BLaER1 (cell line): ENCODE measurements around the gene HSCB.
A peak's percentile ranks its signal among the peaks of the same experiment; 100 is the strongest.

Experiments used
- H3K27ac ChIP-seq: shearing (Covaris generic); formaldehyde crosslinking; 2 replicates; pipeline ENCODE4 v1.8.1; 2022
- H3K27me3 ChIP-seq: shearing (Covaris generic); formaldehyde crosslinking; 2 replicates; pipeline ENCODE4 v1.8.1; 2022
- H3K36me3 ChIP-seq: shearing (Covaris generic); formaldehyde crosslinking; 2 replicates; pipeline ENCODE4 v1.8.1; 2022
- H3K4me1 ChIP-seq: shearing (Covaris generic); formaldehyde crosslinking; 2 replicates; pipeline ENCODE4 v1.8.1; 2022
- H3K4me2 ChIP-seq: shearing (Covaris generic); formaldehyde crosslinking; 2 replicates; pipeline ENCODE4 v1.8.1; 2022
- H3K4me3 ChIP-seq: shearing (Covaris generic); formaldehyde crosslinking; 2 replicates; pipeline ENCODE4 v1.8.1; 2022
- H3K9ac ChIP-seq: shearing (Covaris generic); formaldehyde crosslinking; 2 replicates; pipeline ENCODE4 v1.8.1; 2022
- H3K9me3 ChIP-seq: shearing (Covaris generic); formaldehyde crosslinking; 2 replicates; pipeline ENCODE4 v1.8.1; 2022
- H4K20me1 ChIP-seq: shearing (Covaris generic); formaldehyde crosslinking; 2 replicates; pipeline ENCODE4 v1.8.1; 2022
- Cebpa-rat ChIP-seq: shearing (Covaris generic); IDR thresholded peaks from 2 replicates; pipeline ENCODE4 v1.8.1; 2022

Gene HSCB

DNA sequence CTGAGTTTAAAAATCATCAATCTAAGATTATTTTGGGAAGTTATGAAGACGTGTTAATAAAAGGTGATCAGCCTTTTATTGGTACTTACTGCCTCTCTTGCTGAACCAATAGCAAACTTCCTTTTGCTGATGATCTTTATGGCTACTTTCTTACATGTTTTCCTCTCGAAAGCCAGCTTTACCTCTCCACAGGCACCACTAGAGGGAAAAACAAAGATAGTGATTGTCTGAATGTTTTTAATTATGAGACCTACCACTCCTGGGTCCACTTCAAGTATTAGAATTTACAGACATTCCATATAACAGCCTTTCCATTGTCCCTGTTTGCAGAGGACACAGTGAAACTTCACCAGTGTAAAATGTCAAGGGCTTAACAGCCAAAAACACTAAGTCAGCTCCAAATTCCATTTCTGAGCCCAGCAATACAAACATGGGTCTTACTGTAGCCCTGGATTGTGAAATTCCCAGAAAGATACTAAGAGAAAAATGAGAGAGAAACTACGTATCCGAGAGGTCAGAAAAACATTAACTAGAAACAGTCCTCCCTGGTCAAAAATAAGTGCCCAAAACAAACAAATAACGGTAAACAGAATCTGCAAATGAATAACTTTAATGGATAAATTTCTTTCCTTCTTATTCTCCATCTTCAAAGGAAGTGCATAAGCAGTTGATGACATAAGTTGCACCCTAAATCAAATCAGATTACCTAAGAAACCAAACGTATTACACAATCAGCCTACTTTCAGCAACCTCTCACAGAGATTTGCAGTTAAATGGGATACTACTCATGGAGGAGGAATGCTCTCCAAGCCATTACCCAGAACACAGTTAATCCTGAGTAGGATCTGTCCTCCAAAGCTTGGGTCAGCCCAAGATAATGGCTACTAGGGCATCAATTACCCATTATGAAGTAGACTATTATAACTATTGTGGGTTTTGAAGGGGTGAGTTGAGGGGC lies 29.7 kb upstream of the HSCB start:
- H3K9ac ChIP-seq = no peak overlapping the region
- H4K20me1 ChIP-seq = peaks cover 5% of the 10 kb centered on the region; the same call in 1 of the 2 replicates
- H3K36me3 ChIP-seq = peaks cover 92% of the 10 kb centered on the region
- no peaks in the 10 kb centered on the region for H3K27me3 ChIP-seq
- peak; percentile 47; the same call in 1 of the 2 replicates for TF ChIP-seq Cebpa-rat
- no peaks in the 10 kb centered on the region for H3K9me3 ChIP-seq
- H3K4me3 ChIP-seq = no peak overlapping the region
- no peak overlapping the region for H3K27ac ChIP-seq
- no peak overlapping the region for H3K4me2 ChIP-seq
- no peaks in the 10 kb centered on the region; the same call in 1 of the 2 replicates for H3K4me1 ChIP-seq

DNA sequence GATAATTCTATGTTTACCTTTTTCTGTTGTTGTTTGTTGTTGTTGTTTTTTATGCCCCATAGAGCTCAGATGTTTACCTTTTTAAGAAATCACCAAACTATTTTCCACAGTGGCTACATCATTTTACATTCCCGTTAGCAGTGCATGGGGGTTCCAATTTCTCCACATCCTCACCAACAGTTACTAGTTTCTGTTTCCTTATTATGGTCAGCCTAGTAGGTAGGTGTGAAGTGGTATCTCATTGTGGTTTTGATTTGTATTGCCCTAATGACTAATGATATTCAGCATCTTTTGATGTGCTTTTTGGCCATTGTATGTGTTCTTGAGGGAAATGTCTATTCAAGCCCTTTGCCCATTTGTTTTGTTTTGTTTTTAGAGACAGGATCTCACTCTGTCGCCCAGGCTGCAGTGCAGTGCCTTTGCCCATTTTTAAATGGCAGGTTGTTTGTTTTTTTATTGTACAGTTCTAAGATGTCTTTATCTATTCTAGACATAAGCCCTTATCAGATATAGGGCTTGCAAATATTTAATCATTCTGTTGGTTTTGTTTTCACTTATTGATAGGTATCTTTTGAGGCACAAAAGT lies 27.7 kb upstream of the HSCB start:
- H3K27ac ChIP-seq = no peak overlapping the region
- no peak overlapping the region for H3K9ac ChIP-seq
- no peak for TF ChIP-seq Cebpa-rat
- H3K9me3 ChIP-seq = no peaks in the 10 kb centered on the region
- no peaks in the 10 kb centered on the region for H3K27me3 ChIP-seq
- no peak overlapping the region for H3K4me2 ChIP-seq
- no peak overlapping the region for H3K4me3 ChIP-seq
- peaks cover 5% of the 10 kb centered on the region; the same call in 1 of the 2 replicates for H4K20me1 ChIP-seq
- H3K36me3 ChIP-seq = peaks cover 93% of the 10 kb centered on the region
- H3K4me1 ChIP-seq = no peaks in the 10 kb centered on the region

DNA sequence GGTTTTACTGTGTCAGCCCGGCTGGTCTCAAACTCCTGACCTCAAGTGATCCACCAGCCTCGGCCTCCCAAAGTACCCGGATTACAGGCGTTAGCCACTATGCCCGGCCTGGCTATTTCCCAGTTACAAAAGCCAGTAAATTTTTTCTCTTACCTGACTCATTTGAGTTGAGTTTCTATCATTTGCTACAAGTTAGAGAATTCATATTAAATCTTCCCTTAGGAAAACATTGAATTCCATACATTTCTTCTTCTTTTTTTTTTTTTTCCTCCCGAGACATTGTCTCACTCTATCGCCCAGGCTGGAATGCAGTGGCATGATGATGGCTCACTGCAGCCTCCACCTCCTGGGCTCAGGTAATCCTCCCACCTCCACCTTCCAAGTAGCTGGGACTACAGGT lies 26.2 kb upstream of the HSCB start:
- H3K4me1 ChIP-seq = no peaks in the 10 kb centered on the region
- TF ChIP-seq Cebpa-rat = no peak
- H3K9ac ChIP-seq = no peak overlapping the region
- no peaks in the 10 kb centered on the region for H3K9me3 ChIP-seq
- no peak overlapping the region for H3K4me3 ChIP-seq
- H3K4me2 ChIP-seq = no peak overlapping the region
- H3K36me3 ChIP-seq = peaks cover 89% of the 10 kb centered on the region
- H4K20me1 ChIP-seq = peaks cover 5% of the 10 kb centered on the region; the same call in 1 of the 2 replicates
- H3K27ac ChIP-seq = no peak overlapping the region
- H3K27me3 ChIP-seq = no peaks in the 10 kb centered on the region

DNA sequence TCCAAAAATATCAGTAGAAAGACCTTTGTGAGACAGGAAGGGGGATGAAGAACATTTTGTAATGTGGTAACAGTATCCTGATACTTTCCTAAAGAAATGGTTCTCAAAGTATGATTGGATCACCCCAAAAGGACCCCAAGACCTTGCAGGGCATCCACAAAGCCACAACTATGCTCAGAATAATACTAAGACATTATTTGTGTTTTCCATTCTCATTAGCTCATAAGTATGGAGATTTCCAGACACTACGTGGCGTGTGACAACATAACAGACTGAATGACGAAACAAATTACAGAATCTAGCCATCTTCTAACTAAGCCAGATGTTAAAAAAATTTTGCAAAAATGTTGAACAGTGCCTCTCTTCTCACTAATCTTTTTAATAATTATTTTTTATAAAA lies 25.2 kb upstream of the HSCB start:
- H3K36me3 ChIP-seq = peaks cover 91% of the 10 kb centered on the region

DNA sequence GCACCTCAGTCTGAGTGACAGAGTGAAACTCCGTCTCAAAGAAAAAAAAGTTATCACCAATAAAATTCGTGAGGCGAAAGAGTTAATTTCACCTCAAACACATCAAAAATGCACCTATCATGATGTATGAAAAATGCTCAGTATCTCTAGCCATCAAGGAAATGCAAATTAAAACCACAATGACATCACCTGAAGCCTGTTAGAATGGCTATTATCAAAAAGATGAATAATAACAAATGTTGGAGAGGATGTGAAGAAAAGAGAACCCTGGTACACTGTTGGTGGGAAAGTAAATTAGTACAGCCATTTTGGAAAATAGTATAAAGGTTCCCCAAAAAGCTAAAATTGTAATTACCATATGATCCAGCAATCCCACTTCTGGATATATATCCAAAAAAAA lies 23.8 kb upstream of the HSCB start:
- no peak overlapping the region for H3K27ac ChIP-seq
- no peaks in the 10 kb centered on the region for H3K9me3 ChIP-seq
- H3K27me3 ChIP-seq = no peaks in the 10 kb centered on the region
- H4K20me1 ChIP-seq = 0 out of 2 replicates have a peak, but pooled peaks cover under 1% of the 10 kb centered on the region
- no peak overlapping the region for H3K4me3 ChIP-seq
- no peak overlapping the region for H3K9ac ChIP-seq
- TF ChIP-seq Cebpa-rat = no peak
- peaks cover 91% of the 10 kb centered on the region for H3K36me3 ChIP-seq
- no peaks in the 10 kb centered on the region for H3K4me1 ChIP-seq
- H3K4me2 ChIP-seq = no peak overlapping the region

More for the DNA sequence above, 25.2 kb upstream of the HSCB start:
- no peak for TF ChIP-seq Cebpa-rat
- H3K9me3 ChIP-seq = no peaks in the 10 kb centered on the region
- no peak overlapping the region for H3K9ac ChIP-seq
- H3K27me3 ChIP-seq = no peaks in the 10 kb centered on the region
- no peak overlapping the region for H3K27ac ChIP-seq
- no peak overlapping the region for H3K4me2 ChIP-seq
- H3K4me3 ChIP-seq = no peak overlapping the region
- H3K4me1 ChIP-seq = no peaks in the 10 kb centered on the region
- H4K20me1 ChIP-seq = peaks cover 5% of the 10 kb centered on the region; the same call in 1 of the 2 replicates

DNA sequence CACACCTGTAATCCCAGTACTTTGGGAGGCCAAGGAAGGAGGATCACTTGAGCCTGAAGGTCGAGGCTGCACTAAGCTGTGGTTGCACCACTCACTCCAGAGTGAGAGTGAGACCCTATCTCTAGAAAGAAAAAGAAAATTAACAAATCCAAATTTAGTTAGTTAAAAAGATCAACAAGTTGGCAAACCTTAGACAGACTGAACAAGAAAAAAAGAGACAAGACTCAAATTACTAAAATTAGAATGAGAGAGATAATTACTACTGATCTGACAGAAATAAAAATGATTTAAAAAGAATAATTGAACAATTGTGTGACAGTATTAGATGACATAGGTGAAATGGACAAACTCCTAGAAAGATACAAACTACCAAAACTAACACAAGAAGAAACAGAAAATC lies 13.8 kb upstream of the HSCB start:
- Histone ChIP-seq H3K27ac (no peak overlapping the region), H4K20me1 (peaks cover 38% of the 10 kb centered on the region), H3K4me3 (no peak overlapping the region), H3K27me3 (no peaks in the 10 kb centered on the region), H3K9me3 (no peaks in the 10 kb centered on the region), H3K4me2 (peak overlapping the region; percentile 81; the same call in 1 of the 2 replicates), H3K36me3 (peaks cover 75% of the 10 kb centered on the region), H3K9ac (no peak overlapping the region), H3K4me1 (peaks cover 18% of the 10 kb centered on the region)
- no peak for TF ChIP-seq Cebpa-rat

DNA sequence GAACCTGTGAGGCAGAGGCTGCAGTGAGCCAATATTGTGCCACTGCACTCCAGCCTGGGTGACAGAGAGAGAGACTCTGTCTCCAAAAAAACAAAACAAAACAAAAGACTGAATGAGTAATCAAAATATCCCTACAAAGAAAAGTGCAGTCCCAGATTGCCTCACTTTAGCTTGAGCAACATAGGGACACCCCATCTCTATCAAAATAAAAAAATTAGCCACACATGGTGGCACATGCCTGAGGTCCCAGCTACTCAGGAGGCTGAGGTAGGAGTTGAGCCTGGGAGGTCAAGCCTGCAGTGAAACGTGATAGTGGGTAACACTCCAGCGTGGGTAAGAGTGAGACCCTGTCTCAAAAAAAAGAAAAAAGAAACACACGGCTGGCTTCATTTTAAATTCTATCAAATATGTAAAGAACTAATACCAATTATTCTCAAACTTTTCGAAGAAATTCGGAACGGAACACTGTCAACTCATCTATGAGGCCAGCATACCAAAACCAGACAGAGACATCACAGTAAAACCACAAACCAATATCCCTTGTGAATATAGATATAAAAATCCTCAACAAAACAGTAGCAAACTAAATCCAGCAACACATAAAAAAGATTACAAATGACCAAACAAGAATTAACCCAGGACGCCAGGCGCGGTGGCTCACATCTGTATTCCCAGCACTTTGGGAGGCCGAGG lies 13.1 kb upstream of the HSCB start:
- Histone ChIP-seq H4K20me1 (peaks cover 43% of the 10 kb centered on the region), H3K27me3 (no peaks in the 10 kb centered on the region), H3K4me3 (no peak overlapping the region), H3K4me2 (peak overlapping the region; percentile 81), H3K4me1 (peaks cover 18% of the 10 kb centered on the region), H3K36me3 (peaks cover 75% of the 10 kb centered on the region), H3K27ac (no peak overlapping the region), H3K9me3 (no peaks in the 10 kb centered on the region), H3K9ac (no peak overlapping the region)
- TF ChIP-seq Cebpa-rat = no peak

DNA sequence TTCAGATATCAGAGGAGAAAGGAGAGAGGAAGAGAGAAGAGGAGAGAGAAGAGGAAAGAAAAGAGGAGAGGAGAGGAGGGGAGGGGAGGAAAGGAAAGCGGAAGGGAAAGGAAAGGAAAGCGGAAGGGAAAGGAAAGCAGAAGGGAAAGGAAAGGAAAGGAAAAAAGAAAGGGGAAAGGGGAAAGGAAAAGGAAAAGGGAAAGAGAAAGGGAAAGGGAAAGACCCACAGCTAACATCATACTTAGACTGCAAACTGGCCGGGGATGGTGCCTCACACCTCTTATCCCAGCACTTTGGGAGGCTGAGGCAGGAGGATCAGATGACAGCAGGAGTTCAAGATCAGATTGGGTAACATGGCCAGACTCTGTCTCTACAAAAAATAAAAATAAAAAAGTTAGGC lies 11.7 kb upstream of the HSCB start:
- Histone ChIP-seq H3K9me3 (no peaks in the 10 kb centered on the region), H3K4me2 (no peak overlapping the region), H3K4me1 (peaks cover 18% of the 10 kb centered on the region), H4K20me1 (peaks cover 51% of the 10 kb centered on the region), H3K27ac (no peak overlapping the region), H3K27me3 (no peaks in the 10 kb centered on the region), H3K9ac (no peak overlapping the region), H3K4me3 (no peak overlapping the region), H3K36me3 (peaks cover 71% of the 10 kb centered on the region)
- no peak for TF ChIP-seq Cebpa-rat

DNA sequence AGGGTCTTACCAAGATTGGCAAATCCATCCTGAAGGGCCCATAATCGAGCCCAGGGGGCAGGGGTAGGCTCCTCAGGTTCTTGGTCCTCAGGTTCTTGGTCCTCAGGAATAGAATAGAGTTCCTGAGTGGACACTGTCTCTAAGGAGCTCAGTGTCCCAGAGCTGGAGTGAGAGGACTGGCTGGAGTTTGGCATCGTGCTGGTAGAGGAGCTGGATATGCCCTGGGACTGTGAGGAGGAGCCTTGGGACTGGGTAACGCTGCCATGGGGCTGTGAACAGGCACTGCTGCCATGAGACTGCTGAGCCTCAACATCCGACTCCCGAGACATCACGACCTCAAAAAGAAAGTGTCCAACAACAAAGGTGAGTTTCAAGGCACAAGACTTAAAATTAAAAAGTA lies 7.4 kb upstream of the HSCB start:
- H4K20me1 ChIP-seq = peaks cover 42% of the 10 kb centered on the region
- H3K27ac ChIP-seq = no peak overlapping the region
- H3K4me3 ChIP-seq = no peak overlapping the region
- peaks cover 77% of the 10 kb centered on the region for H3K36me3 ChIP-seq
- H3K9ac ChIP-seq = no peak overlapping the region
- H3K9me3 ChIP-seq = no peaks in the 10 kb centered on the region
- no peak overlapping the region for H3K4me2 ChIP-seq
- no peak for TF ChIP-seq Cebpa-rat
- peaks cover 8% of the 10 kb centered on the region for H3K4me1 ChIP-seq
- no peaks in the 10 kb centered on the region for H3K27me3 ChIP-seq
